Activated CD4-positive, alpha-beta T cell treated with anti-CD3 and anti-CD28 coated beads, Interleukin-2, amount 50 U/mL, for 16 hours (primary cell): ENCODE data around the gene INAFM1.

Experiments used
- DNase-seq: peaks from one replicate; pipeline ENCODE4 v3.0.0-alpha.2; 2020

Gene INAFM1

GRCh38 chr19:47274071-47274890, at the start of gene INAFM1:
TSS of gene INAFM1 (plus strand) at chr19:47274885. CDS start at chr19:47274920, 35 bp downstream.
- DNase-seq = peak; percentile 99

GRCh38 chr19:47225746-47226425, 48.8 kb upstream of the INAFM1 start:
- peak; percentile 86 for DNase-seq

GRCh38 chr19:47226426-47227351, 48.0 kb upstream of the INAFM1 start:
- DNase-seq = peak; percentile 76

GRCh38 chr19:47227352-47228167, 47.1 kb upstream of the INAFM1 start:
- DNase-seq = peak; percentile 67

GRCh38 chr19:47228168-47228936, 46.3 kb upstream of the INAFM1 start:
- no peak for DNase-seq

- DNase-seq = no peak
Observed at GRCh38 chr19:47228937-47229675, 45.6 kb upstream of the INAFM1 start.

GRCh38 chr19:47229676-47230053, 45.0 kb upstream of the INAFM1 start:
- no peak for DNase-seq

- DNase-seq = peak; percentile 75
Observed at GRCh38 chr19:47230054-47230920, 44.4 kb upstream of the INAFM1 start.

GRCh38 chr19:47230921-47231214, 43.8 kb upstream of the INAFM1 start, which contains the start of gene BBC3:
TSS of gene BBC3 (minus strand) at chr19:47231199. CDS start at chr19:47228431, 2,768 bp downstream.
- no peak for DNase-seq

GRCh38 chr19:47231215-47232054, 43.2 kb upstream of the INAFM1 start:
- peak; percentile 86 for DNase-seq

- no peak for DNase-seq
Observed at GRCh38 chr19:47232422-47233211, 42.1 kb upstream of the INAFM1 start.

GRCh38 chr19:47236072-47236675, 38.5 kb upstream of the INAFM1 start:
- DNase-seq = no peak

GRCh38 chr19:47239152-47239551, 35.5 kb upstream of the INAFM1 start:
- DNase-seq = no peak

GRCh38 chr19:47239610-47240296, 34.9 kb upstream of the INAFM1 start:
- no peak for DNase-seq

GRCh38 chr19:47240556-47240955, 34.1 kb upstream of the INAFM1 start:
- no peak for DNase-seq

- DNase-seq = peak; percentile 72
Observed at GRCh38 chr19:47240996-47241918, 33.4 kb upstream of the INAFM1 start.
